Measurements from ENCODE around the gene MPC1L. TPM values are rescaled to one million over a fixed set of nuclear protein-coding genes. Genes with fewer than 3 reads are reported as not detected.
A peak's percentile ranks its signal among the peaks of the same experiment; 100 is the strongest.

Gene MPC1L
- total and polyA plus RNA-seq, 2 donors (not counting 1 experiment from before 2014, with no cell fraction given) = not detected

DNA sequence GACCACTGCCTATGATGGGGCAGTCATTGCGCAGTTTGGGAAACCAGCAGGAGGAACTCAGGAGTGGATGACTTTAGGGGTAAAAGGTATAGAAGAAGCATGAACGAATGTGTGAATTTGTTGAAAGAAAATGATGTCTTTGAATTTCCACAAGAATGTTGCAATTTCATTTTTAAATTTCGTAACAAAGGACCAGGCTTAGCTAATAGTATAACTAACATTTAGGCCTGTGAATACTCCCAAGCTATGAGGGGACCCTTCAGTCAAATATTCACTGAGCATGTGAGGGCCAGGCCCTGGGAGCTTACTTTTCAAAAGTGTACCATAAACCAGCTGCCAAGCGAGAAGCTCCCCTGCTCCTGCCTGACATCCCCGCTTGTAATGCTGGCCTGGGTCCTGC is 5.3 kb downstream of the MPC1L start:
- POLR2A ChIA-PET = no interaction called here
- H3K36me3 ChIP-seq (replicated peaks in 1 of 2; ENCODE audit: control extremely low read depth in 1 of 2, control insufficient read depth in 1 of 2, extremely low read depth in 1 of 2, insufficient read depth in 2 of 2, low read length in 1 of 2) = peaks cover 0 to 32% of the 10 kb centered on the region in 2 experiments

DNA sequence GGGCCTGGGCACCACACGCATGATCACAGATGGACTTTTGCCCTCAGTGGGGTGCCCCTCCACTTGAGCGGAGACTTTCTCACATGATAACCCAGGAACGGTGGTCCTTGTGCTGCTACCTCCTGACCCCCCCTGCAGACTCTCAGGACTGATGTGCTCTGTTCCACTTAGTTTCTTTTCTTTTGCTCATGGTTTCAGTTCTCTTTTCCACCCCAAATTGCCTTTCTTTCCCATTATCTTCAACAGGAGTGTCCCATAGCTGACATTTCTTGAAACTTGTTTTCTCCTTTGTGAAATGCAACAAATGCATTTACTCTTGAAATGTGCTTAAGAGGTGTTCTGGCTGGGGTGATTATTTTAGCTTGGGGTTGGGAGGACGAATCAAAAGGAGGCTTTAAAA is 9.0 kb downstream of the MPC1L start:
- Histone ChIP-seq H3K4me3 (ENCODE audit: control extremely low read depth in 1 of 5, extremely low read depth in 1 of 5, insufficient read depth in 1 of 5, low read depth in 2 of 5, low read length in 4 of 5) (no peak overlapping the region), H4K20me1 (ENCODE audit: control insufficient read depth, insufficient read depth, low read length, poor library complexity, severe bottlenecking) (peaks cover 51% of the 10 kb centered on the region), H3K4me2 (replicated peaks; ENCODE audit: low read depth, low read length, poor library complexity, severe bottlenecking) (no peak overlapping the region), H3K36me3 (replicated peaks in 1 of 2; ENCODE audit: control extremely low read depth in 1 of 2, control insufficient read depth in 1 of 2, extremely low read depth in 1 of 2, insufficient read depth in 2 of 2, low read length in 1 of 2) (peaks cover 0 to 58% of the 10 kb centered on the region in 2 experiments), H3K27me3 (replicated peaks in 1 of 4; ENCODE audit: control extremely low read depth in 1 of 4, control insufficient read depth in 3 of 4, insufficient read depth in 4 of 4, low read length in 3 of 4) (no peaks in the 10 kb centered on the region), H3K9me3 (ENCODE audit: control extremely low read depth in 1 of 3, control insufficient read depth in 2 of 3, insufficient read depth in 1 of 3, low read length in 2 of 3) (no peaks in the 10 kb centered on the region), H3K9ac (ENCODE audit: low read length) (no peak overlapping the region), H3K79me2 (ENCODE audit: control insufficient read depth, insufficient read depth, low read length) (peaks cover 31% of the 10 kb centered on the region), H2AFZ (ENCODE audit: insufficient read depth, low read depth, low read length, poor library complexity, severe bottlenecking) (no peak overlapping the region), H3K4me1 (ENCODE audit: control insufficient read depth in 2 of 2, insufficient read depth in 2 of 2, low read length in 2 of 2) (peaks cover 14 to 15% of the 10 kb centered on the region in 2 donors), H3K27ac (ENCODE audit: low read length in 2 of 2) (peak overlapping the region in 1 of 2 donors; percentile 60)
- no peaks in the 10 kb centered on the region for H3K27me3 Mint-ChIP-seq
- H3K9me3 Mint-ChIP-seq (ENCODE audit: insufficient read depth) = no peaks in the 10 kb centered on the region
- intact Hi-C loops (cut with micrococcal nuclease) = no loop called here
- H3K4me3 Mint-ChIP-seq = no peak overlapping the region
- H3K4me1 Mint-ChIP-seq = peaks cover 19% of the 10 kb centered on the region
- ChIA-PET CTCF (interaction anchor here (0.9 kb wide), 1 partner anchor 161 kb away, joined by 3 read pairs; no protein-coding TSS in a partner anchor), POLR2A (no interaction called here)
- peak; percentile 22 for DNase-seq
- no peak for TF ChIP-seq EZH2 (IDR thresholded peaks at IDR 0.05; ENCODE audit: borderline replicate concordance, insufficient read depth, low read depth, low read length, poor library complexity, severe bottlenecking)
- TF ChIP-seq, protein P1, sequence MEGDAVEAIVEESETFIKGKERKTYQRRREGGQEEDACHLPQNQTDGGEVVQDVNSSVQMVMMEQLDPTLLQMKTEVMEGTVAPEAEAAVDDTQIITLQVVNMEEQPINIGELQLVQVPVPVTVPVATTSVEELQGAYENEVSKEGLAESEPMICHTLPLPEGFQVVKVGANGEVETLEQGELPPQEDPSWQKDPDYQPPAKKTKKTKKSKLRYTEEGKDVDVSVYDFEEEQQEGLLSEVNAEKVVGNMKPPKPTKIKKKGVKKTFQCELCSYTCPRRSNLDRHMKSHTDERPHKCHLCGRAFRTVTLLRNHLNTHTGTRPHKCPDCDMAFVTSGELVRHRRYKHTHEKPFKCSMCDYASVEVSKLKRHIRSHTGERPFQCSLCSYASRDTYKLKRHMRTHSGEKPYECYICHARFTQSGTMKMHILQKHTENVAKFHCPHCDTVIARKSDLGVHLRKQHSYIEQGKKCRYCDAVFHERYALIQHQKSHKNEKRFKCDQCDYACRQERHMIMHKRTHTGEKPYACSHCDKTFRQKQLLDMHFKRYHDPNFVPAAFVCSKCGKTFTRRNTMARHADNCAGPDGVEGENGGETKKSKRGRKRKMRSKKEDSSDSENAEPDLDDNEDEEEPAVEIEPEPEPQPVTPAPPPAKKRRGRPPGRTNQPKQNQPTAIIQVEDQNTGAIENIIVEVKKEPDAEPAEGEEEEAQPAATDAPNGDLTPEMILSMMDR (IDR thresholded peaks at IDR 0.05) = no peak
- peak; percentile 24 for ATAC-seq (ENCODE audit: low read depth)
- WGBS (ENCODE audit: insufficient coverage) = 60% methylated on average over 1 of the region's 4 CpGs
- peak overlapping the region; percentile 63 for H3K27ac Mint-ChIP-seq

More for the DNA sequence above, 5.3 kb downstream of the MPC1L start:
- CTCF ChIA-PET = no interaction called here
- Histone ChIP-seq H2AFZ (ENCODE audit: insufficient read depth, low read depth, low read length, poor library complexity, severe bottlenecking) (no peak overlapping the region), H3K4me3 (ENCODE audit: control extremely low read depth in 1 of 5, extremely low read depth in 1 of 5, insufficient read depth in 1 of 5, low read depth in 2 of 5, low read length in 4 of 5) (no peak overlapping the region), H3K4me1 (ENCODE audit: control insufficient read depth in 2 of 2, insufficient read depth in 2 of 2, low read length in 2 of 2) (peaks cover 14 to 15% of the 10 kb centered on the region in 2 donors), H3K4me2 (replicated peaks; ENCODE audit: low read depth, low read length, poor library complexity, severe bottlenecking) (no peak overlapping the region), H3K27me3 (replicated peaks in 1 of 4; ENCODE audit: control extremely low read depth in 1 of 4, control insufficient read depth in 3 of 4, insufficient read depth in 4 of 4, low read length in 3 of 4) (no peaks in the 10 kb centered on the region), H3K9ac (ENCODE audit: low read length) (no peak overlapping the region), H4K20me1 (ENCODE audit: control insufficient read depth, insufficient read depth, low read length, poor library complexity, severe bottlenecking) (peaks cover 22% of the 10 kb centered on the region), H3K9me3 (ENCODE audit: control extremely low read depth in 1 of 3, control insufficient read depth in 2 of 3, insufficient read depth in 1 of 3, low read length in 2 of 3) (no peaks in the 10 kb centered on the region), H3K27ac (ENCODE audit: low read length in 2 of 2) (no peak overlapping the region), H3K79me2 (ENCODE audit: control insufficient read depth, insufficient read depth, low read length) (peaks cover under 1% of the 10 kb centered on the region)
- Mint-ChIP-seq H3K4me3 (no peak overlapping the region), H3K9me3 (ENCODE audit: insufficient read depth) (no peaks in the 10 kb centered on the region), H3K27me3 (no peaks in the 10 kb centered on the region), H3K27ac (no peak overlapping the region), H3K4me1 (peaks cover 16% of the 10 kb centered on the region)
- WGBS (ENCODE audit: insufficient coverage) = 100% methylated on average over 4 of the region's 5 CpGs
- ATAC-seq (ENCODE audit: low read depth) (no peak), DNase-seq (no peak)
- intact Hi-C loops (cut with micrococcal nuclease) = no loop called here
- TF ChIP-seq EZH2 (IDR thresholded peaks at IDR 0.05; ENCODE audit: borderline replicate concordance, insufficient read depth, low read depth, low read length, poor library complexity, severe bottlenecking) = no peak
- TF ChIP-seq, protein P1 (IDR thresholded peaks at IDR 0.05) = no peak

All from B cell (primary cell).